ENCODE data around the gene FOXK1. TPM values are rescaled to one million over a fixed set of nuclear protein-coding genes. Genes with fewer than 3 reads are reported as not detected.

The FOXK1 gene
- total RNA-seq = 27.5 and 34.5 TPM in 2 replicates

GRCh38 chr7:4681886-4682620, at the start of gene FOXK1:
Gene FOXK1, plus strand, starts transcription at chr7:4682295. Its CDS starts 14 bp downstream, at chr7:4682309.

DNA sequence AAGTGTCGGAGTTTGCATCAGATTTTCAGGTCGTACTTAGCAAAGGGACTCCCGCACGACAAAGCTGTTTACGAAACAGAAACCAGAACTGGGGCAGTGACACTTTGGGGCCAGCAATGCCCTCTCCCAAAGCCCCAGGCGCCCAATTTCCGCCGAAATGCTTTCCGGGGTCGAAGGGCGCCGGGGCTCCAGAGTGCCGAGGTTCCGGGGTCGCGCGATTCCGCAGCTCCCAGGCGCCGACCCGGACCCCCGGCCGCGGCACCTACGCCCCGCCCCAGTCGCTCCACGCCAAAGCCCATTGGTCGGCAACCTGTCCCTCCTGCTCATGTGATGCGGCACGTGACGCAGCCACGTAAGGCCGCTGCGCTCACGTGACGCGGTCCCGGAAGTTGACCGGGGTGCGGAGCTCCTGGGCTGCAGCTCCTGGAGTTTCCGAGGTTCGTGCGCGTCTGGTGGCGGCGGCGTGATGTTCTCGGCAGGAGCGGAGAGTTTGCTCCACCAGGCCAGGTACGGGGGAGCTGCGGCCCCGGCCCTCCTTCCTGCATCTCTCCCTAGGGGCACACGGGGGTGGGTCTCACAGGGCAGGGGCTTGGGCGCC, 93.3 kb downstream of the FOXK1 start, which contains the start of gene AP5Z1:
Gene AP5Z1 (plus strand): TSS at position 374 of the 598 bp plus-strand sequence. CDS start 93 bp downstream, at position 467.

Other genes with a start within 250 kb of the FOXK1 start
- 18.0 and 22.6 TPM in 2 replicates for gene AP5Z1, start 93.3 kb downstream of the FOXK1 start, total RNA-seq
- not detected in 2 replicates for gene PAPOLB, start 179.7 kb downstream of the FOXK1 start, total RNA-seq
- 0.14 and 0.88 TPM in 2 replicates for gene RADIL, start 201.4 kb downstream of the FOXK1 start, total RNA-seq

Data from airway epithelial cell (primary cell).